Mucosa of descending colon (tissue), 3 donors: ENCODE results near the gene MRPL41. TPM values are rescaled to one million over a fixed set of nuclear protein-coding genes. Genes with fewer than 3 reads are reported as not detected.
"Not testable (repeated sequence)": the region's sequence is repeated elsewhere in the genome, so short reads cannot be mapped to it uniquely, and the experiment has no call there.

Experiments
- ATAC-seq: fragments of 200-7000 bp; cut with Tn5 transposase; one replicate; pipeline ENCODE4 v1.9.1; 2020; ENCODE audit warnings: mild to moderate bottlenecking, moderate library complexity
- DNase-seq, 3 donors: peaks; one replicate each; pipeline ENCODE4 v3.0.0-alpha.2; 2020
- H3K36me3 ChIP-seq: fragments of 200-600 bp; one replicate; pipeline ENCODE4 v1.8.0; 2021; ENCODE audit warnings: low read depth, mild to moderate bottlenecking
- H3K4me1 ChIP-seq: fragments of 200-600 bp; one replicate; pipeline ENCODE4 v1.8.0; 2021; ENCODE audit warnings: low read depth, mild to moderate bottlenecking
- H3K4me3 ChIP-seq: fragments of 200-600 bp; one replicate; pipeline ENCODE4 v1.8.0; 2021; ENCODE audit warnings: mild to moderate bottlenecking
- H3K9me3 ChIP-seq: fragments of 200-600 bp; one replicate; pipeline ENCODE4 v1.8.0; 2021; ENCODE audit warnings: mild to moderate bottlenecking
- CTCF ChIP-seq: fragments of 200-600 bp; IDR thresholded peaks from one replicate; pipeline ENCODE4 v1.8.0; 2022; ENCODE audit warnings: antibody characterized with exemption, mild to moderate bottlenecking
- intact Hi-C, 2 donors: fragments of 100-400 bp; cut with DNase I in 1 of 2; cut with micrococcal nuclease in 1 of 2; formaldehyde crosslinking; loops; one replicate each; pipeline versions ENCODE4 v1.11.0 to v1.11.1; 2022; cut with DNase I, micrococcal nuclease
- total RNA-seq, 3 donors: library from RNA; stranded (reverse); fragmentation: NEBNext Ultra II Directional in 2 of 3; extraction: Animal tissue kit (Norgen Biotek cat#: 25700) in 2 of 3; gene quantifications; one replicate each; pipeline versions ENCODE4 v1.2.1 to v1.2.4, GENCODE V29; 2021 to 2023
- donor health status: DM: no; HTN: no; CAD: no; lungs with moderate emphysema.
- donor health status: DM: no; HTN: no; CAD: no.
- donor health status: DM: no; HTN: yes; CAD: no.

MRPL41 gene
- total RNA-seq, 3 donors from 2014 or later, result 67.1 to 93.8 (median 93.5) TPM

GRCh38 chr9:137506702-137507171, 44.9 kb upstream of the MRPL41 start:
- no peaks in the 10 kb centered on the region for H3K9me3 ChIP-seq
- ATAC-seq, result peak; percentile 15
- intact Hi-C loops, result no loop called here
- H3K4me3 ChIP-seq, result no peak overlapping the region
- peak in 1 of 3 donors; percentile 26 for DNase-seq
- TF ChIP-seq CTCF, result no peak
- no peaks in the 10 kb centered on the region for H3K36me3 ChIP-seq
- no peaks in the 10 kb centered on the region for H3K4me1 ChIP-seq

GRCh38 chr9:137509198-137509597, 42.5 kb upstream of the MRPL41 start:
- Histone ChIP-seq H3K36me3 (no peaks in the 10 kb centered on the region), H3K4me1 (no peaks in the 10 kb centered on the region), H3K9me3 (no peaks in the 10 kb centered on the region), H3K4me3 (no peak overlapping the region)
- TF ChIP-seq CTCF, result no peak
- DNase-seq, result no peak
- ATAC-seq, result no peak
- intact Hi-C loops, result no loop called here

- H3K4me1 ChIP-seq, H3K9me3 ChIP-seq, H3K36me3 ChIP-seq, H3K4me3 ChIP-seq, intact Hi-C loops, ATAC-seq: not testable (repeated sequence)
- DNase-seq, result peak in 1 of 3 donors; percentile 52
These were observed 40.6 kb upstream of the MRPL41 start for GRCh38 chr9:137511126-137511525.

GRCh38 chr9:137511758-137512463, 39.8 kb upstream of the MRPL41 start:
- no peaks in the 10 kb centered on the region for H3K9me3 ChIP-seq
- no peak for ATAC-seq
- H3K36me3 ChIP-seq, result no peaks in the 10 kb centered on the region
- DNase-seq, result peak in 1 of 3 donors; percentile 30
- TF ChIP-seq CTCF, result no peak
- no peaks in the 10 kb centered on the region for H3K4me1 ChIP-seq
- intact Hi-C loops, result no loop called here
- no peak overlapping the region for H3K4me3 ChIP-seq

- intact Hi-C loops, H3K4me1 ChIP-seq, ATAC-seq, H3K4me3 ChIP-seq, H3K36me3 ChIP-seq, H3K9me3 ChIP-seq, DNase-seq: not testable (repeated sequence)
These were observed 38.5 kb upstream of the MRPL41 start for GRCh38 chr9:137513136-137513535.

- ATAC-seq, result peak; percentile 92
- H3K4me3 ChIP-seq, H3K4me1 ChIP-seq, H3K36me3 ChIP-seq, intact Hi-C loops, H3K9me3 ChIP-seq: not testable (repeated sequence)
- DNase-seq, result peak in 2 of 3 donors; percentile 57 to 63
These were observed 37.7 kb upstream of the MRPL41 start for GRCh38 chr9:137513801-137514570.

GRCh38 chr9:137514691-137515337, 36.9 kb upstream of the MRPL41 start:
- no peak for TF ChIP-seq CTCF
- Histone ChIP-seq H3K4me3 (no peak overlapping the region), H3K9me3 (no peaks in the 10 kb centered on the region), H3K4me1 (no peaks in the 10 kb centered on the region), H3K36me3 (no peaks in the 10 kb centered on the region)
- peak in 1 of 3 donors; percentile 46 for DNase-seq
- no peak for ATAC-seq
- intact Hi-C loops, result no loop called here
